HepG2 (cell line): Measurements from ENCODE around the gene ATG2B. TPM values are rescaled to one million over a fixed set of nuclear protein-coding genes. Genes with fewer than 3 reads are reported as not detected.
"Not testable (repeated sequence)": the region's sequence is repeated elsewhere in the genome, so short reads cannot be mapped to it uniquely, and the experiment has no call there.

Experiments used
- ATAC-seq: fragments of 200-7000 bp; cut with Tn5 transposase; 3 replicates; pipeline ENCODE4 v1.9.1; 2020; ENCODE audit warnings: mild to moderate bottlenecking, moderate library complexity
- BruUV-seq: library from RNA; stranded (reverse); fragments of 400-500 nt; replicated peaks from 2 replicates; lab custom pipeline; 2021; lab: Mats Ljungman, UMichigan
- CTCF ChIA-PET: fragments of 300-600 bp; formaldehyde crosslinking; extraction: SDS; loops from one replicate; lab custom pipeline; 2021; ENCODE audit warnings: low total read pairs, inconsistent platforms, low intra/inter-chr PET ratio; lab: Yijun Ruan, JAX
- POLR2A ChIA-PET: fragments of 350-600 bp; sonication (Branson Sonifier 250); formaldehyde crosslinking; loops from one replicate; lab custom pipeline; 2020; ENCODE audit warnings: antibody characterized with exemption, inconsistent platforms; lab: Yijun Ruan, JAX
- DNase-seq: peaks from one replicate; pipeline ENCODE4 v3.0.0-alpha.2; 2015; ENCODE audit warnings: low spot score
- FAIRE-seq: peaks from 3 replicates; lab custom pipeline; 2011; peaks lifted over from hg19 to GRCh38; lab: Jason Lieb, UNC
- H2AFZ ChIP-seq: one replicate; pipeline ENCODE4 v1.6.1; 2011; ENCODE audit warnings: low read length, inconsistent platforms
- H3K27ac ChIP-seq: fragments of 300-600 bp; 3 replicates; pipeline ENCODE4 v1.8.0; 2011; ENCODE audit warnings: mixed run types, mild to moderate bottlenecking, mixed read lengths, low read length, inconsistent platforms; ENCODE audit not compliant: insufficient read depth; ENCODE audit errors: extremely low read length
- H3K27me3 ChIP-seq, 2 experiments: fragments of 200-600 bp in 1 of 2; 2 replicates in 1 of 2; 3 replicates in 1 of 2; pipeline versions ENCODE4 v1.6.0 to v1.8.0; 2011; ENCODE audit warnings: low read length in 2 of 2, mild to moderate bottlenecking in 2 of 2, moderate library complexity in 2 of 2, inconsistent platforms in 1 of 2; ENCODE audit not compliant: insufficient read depth in 2 of 2, control insufficient read depth in 1 of 2
- H3K36me3 ChIP-seq, 2 experiments: fragments of 200-600 bp in 1 of 2; replicated peaks in 1 of 2; 2 replicates in 1 of 2; 3 replicates in 1 of 2; pipeline versions ENCODE4 v1.5.1 to v1.8.0; 2011; ENCODE audit warnings: low read length in 2 of 2, inconsistent platforms in 1 of 2; ENCODE audit not compliant: insufficient read depth in 2 of 2, control insufficient read depth in 1 of 2
- H3K4me1 ChIP-seq: 2 replicates; pipeline ENCODE4 v1.5.1; 2012; ENCODE audit warnings: low read length, inconsistent platforms; ENCODE audit not compliant: insufficient read depth
- H3K4me2 ChIP-seq: 2 replicates; pipeline ENCODE4 v1.6.0; 2011; ENCODE audit warnings: low read depth, low read length, inconsistent platforms
- H3K4me3 ChIP-seq, 3 experiments: fragments of 200-600 bp in 1 of 3; sonication (generic), shearing (Covaris generic) in 1 of 3; replicated peaks in 1 of 3; 2 replicates each; pipeline ENCODE4 v1.5.1; 2011 to 2016; ENCODE audit warnings: low read length in 3 of 3, inconsistent platforms in 2 of 3, low read depth in 2 of 3, mild to moderate bottlenecking in 2 of 3, control low read depth in 1 of 3, mixed read lengths in 1 of 3; ENCODE audit not compliant: insufficient read depth in 1 of 3
- H3K79me2 ChIP-seq: one replicate; pipeline ENCODE4 v1.6.1; 2011; ENCODE audit warnings: low read length, inconsistent platforms; ENCODE audit not compliant: insufficient read depth
- H3K9ac ChIP-seq: 2 replicates; pipeline ENCODE4 v1.6.0; 2011; ENCODE audit warnings: mild to moderate bottlenecking, low read depth, low read length, inconsistent platforms; ENCODE audit not compliant: insufficient read depth
- H3K9me3 ChIP-seq: 2 replicates; pipeline ENCODE4 v1.5.1; 2012; ENCODE audit warnings: mild to moderate bottlenecking, low read length
- H4K20me1 ChIP-seq: 2 replicates; pipeline ENCODE4 v1.6.0; 2011; ENCODE audit warnings: inconsistent platforms, mild to moderate bottlenecking, low read length, moderate library complexity; ENCODE audit not compliant: insufficient read depth
- DMAP1 ChIP-seq: IDR thresholded peaks from 2 replicates; pipeline ENCODE4 v1.6.1; 2016
- DR1 ChIP-seq: sonication (generic); formaldehyde crosslinking; IDR thresholded peaks from 2 replicates; pipeline ENCODE4 v1.8.0; 2021; ENCODE audit warnings: mild to moderate bottlenecking, missing genetic modification reagents, inconsistent platforms
- KDM5A ChIP-seq: fragments of 200-600 bp; sonication (generic); IDR thresholded peaks from 2 replicates; pipeline ENCODE4 v1.7.0; 2018; ENCODE audit warnings: antibody characterized with exemption, mild to moderate bottlenecking, low read length, borderline replicate concordance
- RFXAP ChIP-seq: sonication (generic); formaldehyde crosslinking; IDR thresholded peaks from 2 replicates; pipeline ENCODE4 v1.4.0; 2020; ENCODE audit warnings: missing genetic modification reagents, borderline replicate concordance
- WGBS: methylation state at CpG from one replicate; pipeline ENCODE4 v1.1.6; 2017; ENCODE audit warnings: low lambda C conversion rate; 5-methylcytosine and 5-hydroxymethylcytosine counted together
- in situ Hi-C: cut with HindIII; loops from 2 replicates; pipeline ENCODE4 v1.10.0; 2017; ENCODE audit warnings: low pct_unique_long_range_greater_than_20kb; ENCODE audit not compliant: extremely low pct_ligation_motif_present
- intact Hi-C: fragments of 100-400 bp; cut with micrococcal nuclease; formaldehyde crosslinking; loops from one replicate; pipeline ENCODE4 v1.10.0; 2022; ENCODE audit not compliant: unreplicated experiment
- polyA plus RNA-seq, 8 experiments: library from polyadenylated mRNA; depleted of rRNA in 3 of 8; stranded (reverse) in 7 of 8; unstranded in 1 of 8; fragments of >200 nt; fragmentation: Illumina TruSeq in 4 of 8; extraction: Trizol in 4 of 8; gene quantifications; 2 replicates each; pipeline versions ENCODE4 v1.2.1 to v1.2.3, GENCODE V29; 2011 to 2016; ENCODE audit warnings: low read depth in 4 of 8, missing spikeins in 1 of 8, mixed read lengths in 1 of 8; ENCODE audit not compliant: insufficient read depth in 1 of 8
- total RNA-seq, 5 experiments: library from RNA; depleted of rRNA; stranded (reverse); fragments of >200 nt; fragmentation: Illumina TruSeq; extraction: Trizol; gene quantifications; 2 replicates each; pipeline ENCODE4 v1.2.3, GENCODE V29; 2016; ENCODE audit warnings: low read depth in 1 of 5
- TF ChIP-seq, protein P1 (sequence below): sonication (generic); formaldehyde crosslinking; IDR thresholded peaks from 2 replicates; pipeline ENCODE4 v1.5.0; 2020; ENCODE audit warnings: missing genetic modification reagents
- TF ChIP-seq, protein P2 (sequence below): sonication (generic); formaldehyde crosslinking; IDR thresholded peaks from 2 replicates; pipeline ENCODE4 v1.4.0; 2020; ENCODE audit warnings: missing genetic modification reagents, borderline replicate concordance

ATG2B gene
- total and polyA plus RNA-seq, 2 of the 13 experiments (the other 11 are each of a cell fraction or from before 2014, with no cell fraction given): 7.4 to 7.5 TPM

DNA sequence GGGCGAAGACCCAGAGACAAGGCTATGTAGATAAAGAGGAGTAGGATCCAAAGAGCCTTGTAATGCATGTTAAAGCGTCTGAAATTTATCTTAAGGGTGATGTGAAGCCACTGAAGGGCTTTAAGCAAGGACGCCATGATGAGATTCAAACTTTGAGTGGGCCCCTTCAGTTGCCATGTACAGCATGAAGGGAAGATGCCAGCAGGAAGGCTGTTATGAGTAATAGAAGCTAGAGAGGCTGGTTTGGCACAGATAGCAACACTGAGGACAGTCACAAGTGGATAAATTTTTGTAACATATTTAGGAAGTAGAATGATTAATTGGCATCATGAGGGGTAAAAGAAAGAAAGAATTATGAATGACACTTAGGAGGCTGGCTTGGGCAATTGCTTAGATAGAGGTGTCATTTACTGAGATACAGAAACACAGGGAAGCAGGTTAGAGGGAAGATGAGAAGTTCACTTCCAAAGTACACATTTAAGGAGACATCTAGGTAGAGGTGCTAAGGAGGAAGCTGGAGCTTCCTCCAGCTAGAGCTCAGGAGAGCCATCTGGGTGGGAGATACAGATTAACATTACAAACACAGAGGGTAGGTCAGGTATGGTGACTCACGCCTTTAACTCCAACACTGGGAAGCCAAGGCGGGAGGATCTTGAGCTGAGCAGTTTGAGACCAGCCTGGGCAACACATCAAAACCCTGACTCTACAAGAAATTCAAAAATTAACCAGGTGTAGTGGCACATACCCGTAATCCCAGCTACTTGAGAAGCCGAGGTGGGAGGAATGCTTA lies 13.7 kb downstream of the ATG2B start:
- no peak overlapping the region for H3K4me2 ChIP-seq
- no peak overlapping the region for H3K9ac ChIP-seq
- DNase-seq (no peak), FAIRE-seq (no peak)
- CTCF ChIA-PET: no interaction called here
- H3K36me3 ChIP-seq: no peaks in the 10 kb centered on the region
- no peak overlapping the region for H2AFZ ChIP-seq
- H3K79me2 ChIP-seq: no peaks in the 10 kb centered on the region
- WGBS: 95% methylated on average over 7 of the region's 7 CpGs
- TF ChIP-seq, protein P1, sequence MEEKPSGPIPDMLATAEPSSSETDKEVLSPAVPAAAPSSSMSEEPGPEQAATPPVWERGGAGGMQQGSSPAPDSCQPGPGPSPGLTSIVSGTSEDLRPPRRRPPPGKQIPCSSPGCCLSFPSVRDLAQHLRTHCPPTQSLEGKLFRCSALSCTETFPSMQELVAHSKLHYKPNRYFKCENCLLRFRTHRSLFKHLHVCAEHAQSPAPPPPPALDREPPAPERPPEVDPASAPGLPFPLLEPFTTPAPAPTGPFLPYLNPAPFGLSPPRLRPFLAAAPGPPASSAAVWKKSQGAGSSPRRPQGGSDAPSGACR (CRISPR knock-in tag): no peak
- no peak for TF ChIP-seq DMAP1 (CRISPR knock-in tag)
- TF ChIP-seq DR1 (CRISPR knock-in tag): no peak
- TF ChIP-seq, protein P2, sequence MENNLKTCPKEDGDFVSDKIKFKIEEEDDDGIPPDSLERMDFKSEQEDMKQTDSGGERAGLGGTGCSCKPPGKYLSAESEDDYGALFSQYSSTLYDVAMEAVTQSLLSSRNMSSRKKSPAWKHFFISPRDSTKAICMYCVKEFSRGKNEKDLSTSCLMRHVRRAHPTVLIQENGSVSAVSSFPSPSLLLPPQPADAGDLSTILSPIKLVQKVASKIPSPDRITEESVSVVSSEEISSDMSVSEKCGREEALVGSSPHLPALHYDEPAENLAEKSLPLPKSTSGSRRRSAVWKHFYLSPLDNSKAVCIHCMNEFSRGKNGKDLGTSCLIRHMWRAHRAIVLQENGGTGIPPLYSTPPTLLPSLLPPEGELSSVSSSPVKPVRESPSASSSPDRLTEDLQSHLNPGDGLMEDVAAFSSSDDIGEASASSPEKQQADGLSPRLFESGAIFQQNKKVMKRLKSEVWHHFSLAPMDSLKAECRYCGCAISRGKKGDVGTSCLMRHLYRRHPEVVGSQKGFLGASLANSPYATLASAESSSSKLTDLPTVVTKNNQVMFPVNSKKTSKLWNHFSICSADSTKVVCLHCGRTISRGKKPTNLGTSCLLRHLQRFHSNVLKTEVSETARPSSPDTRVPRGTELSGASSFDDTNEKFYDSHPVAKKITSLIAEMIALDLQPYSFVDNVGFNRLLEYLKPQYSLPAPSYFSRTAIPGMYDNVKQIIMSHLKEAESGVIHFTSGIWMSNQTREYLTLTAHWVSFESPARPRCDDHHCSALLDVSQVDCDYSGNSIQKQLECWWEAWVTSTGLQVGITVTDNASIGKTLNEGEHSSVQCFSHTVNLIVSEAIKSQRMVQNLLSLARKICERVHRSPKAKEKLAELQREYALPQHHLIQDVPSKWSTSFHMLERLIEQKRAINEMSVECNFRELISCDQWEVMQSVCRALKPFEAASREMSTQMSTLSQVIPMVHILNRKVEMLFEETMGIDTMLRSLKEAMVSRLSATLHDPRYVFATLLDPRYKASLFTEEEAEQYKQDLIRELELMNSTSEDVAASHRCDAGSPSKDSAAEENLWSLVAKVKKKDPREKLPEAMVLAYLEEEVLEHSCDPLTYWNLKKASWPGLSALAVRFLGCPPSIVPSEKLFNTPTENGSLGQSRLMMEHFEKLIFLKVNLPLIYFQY (CRISPR knock-in tag): no peak
- no peak for TF ChIP-seq KDM5A
- no peak for TF ChIP-seq RFXAP (CRISPR knock-in tag)
- TF ChIP-seq, all 625 proteins: peak for 0
- ATAC-seq: no peak
- Histone ChIP-seq H3K4me3 (no peak overlapping the region), H3K4me1 (no peaks in the 10 kb centered on the region), H3K27ac (no peak overlapping the region), H3K27me3 (no peaks in the 10 kb centered on the region), H4K20me1 (no peaks in the 10 kb centered on the region), H3K9me3 (no peaks in the 10 kb centered on the region)
- POLR2A ChIA-PET: no interaction called here
- no TSS peak for BruUV-seq
- in situ Hi-C loops: no loop called here
- intact Hi-C loops: no loop called here

DNA sequence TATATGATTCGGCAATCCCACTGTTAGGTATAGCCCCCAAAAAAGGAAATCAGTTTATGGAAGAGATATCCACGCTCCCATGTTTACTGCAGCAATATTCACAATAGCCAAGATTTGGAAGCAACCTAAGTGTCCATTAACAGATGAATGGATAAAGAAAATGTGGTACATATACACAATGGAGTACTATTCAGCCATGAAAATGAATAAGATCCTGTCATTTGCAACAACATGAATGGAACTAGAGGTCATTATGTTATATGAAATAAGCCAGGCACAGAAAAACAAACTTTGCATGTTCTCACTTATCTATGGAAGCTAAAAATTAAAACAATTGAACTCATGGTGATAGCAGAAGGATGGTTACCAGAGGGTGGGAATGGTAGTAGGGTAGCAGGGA lies 15.2 kb downstream of the ATG2B start:
- H3K27me3 ChIP-seq, H3K27ac ChIP-seq, intact Hi-C loops, FAIRE-seq, CTCF ChIA-PET, H3K4me3 ChIP-seq, DNase-seq, H3K9ac ChIP-seq, H2AFZ ChIP-seq, H3K4me2 ChIP-seq, H4K20me1 ChIP-seq, H3K4me1 ChIP-seq, H3K79me2 ChIP-seq, in situ Hi-C loops, BruUV-seq, H3K36me3 ChIP-seq, POLR2A ChIA-PET, H3K9me3 ChIP-seq, ATAC-seq: not testable (repeated sequence)
- WGBS: 97% methylated on average over 2 of the region's 2 CpGs
